ENCODE data around the gene KRTAP10-5.
A peak's percentile ranks its signal among the peaks of the same experiment; 100 is the strongest.
"Not testable (repeated sequence)": the region's sequence is repeated elsewhere in the genome, so short reads cannot be mapped to it uniquely, and the experiment has no call there.

Gene KRTAP10-5

GRCh38 chr21:44610157-44610843 is 29.9 kb upstream of the KRTAP10-5 start:
- DNase-seq = not testable (repeated sequence)

- DNase-seq = no peak
Measured at GRCh38 chr21:44609193-44609592, 28.8 kb upstream of the KRTAP10-5 start.

- no peak for DNase-seq
Measured at GRCh38 chr21:44606495-44606894, 26.1 kb upstream of the KRTAP10-5 start.

GRCh38 chr21:44603911-44604310 is 23.5 kb upstream of the KRTAP10-5 start:
- DNase-seq = no peak

- DNase-seq = no peak
Measured at GRCh38 chr21:44603109-44603875, 22.9 kb upstream of the KRTAP10-5 start.

- DNase-seq = no peak
Measured at GRCh38 chr21:44602463-44602850, 22.1 kb upstream of the KRTAP10-5 start.

- DNase-seq = no peak
Measured at GRCh38 chr21:44601596-44602462, 21.4 kb upstream of the KRTAP10-5 start.

GRCh38 chr21:44601091-44601490 is 20.7 kb upstream of the KRTAP10-5 start:
- DNase-seq = not testable (repeated sequence)

GRCh38 chr21:44600118-44600978 is 19.9 kb upstream of the KRTAP10-5 start, which contains the start of gene KRTAP10-7:
Gene KRTAP10-7, plus strand, starts transcription at chr21:44600597. Its CDS starts 25 bp downstream, at chr21:44600622.
- DNase-seq = not testable (repeated sequence)

GRCh38 chr21:44599264-44600029 is 19.0 kb upstream of the KRTAP10-5 start:
- no peak for DNase-seq

- DNase-seq = no peak
Measured at GRCh38 chr21:44598061-44598460, 17.7 kb upstream of the KRTAP10-5 start.

- DNase-seq = peak; percentile 61
Measured at GRCh38 chr21:44596068-44596725, 15.8 kb upstream of the KRTAP10-5 start.

GRCh38 chr21:44595524-44595923 is 15.1 kb upstream of the KRTAP10-5 start:
- DNase-seq = no peak

- no peak for DNase-seq
Measured at GRCh38 chr21:44594406-44594916, 14.1 kb upstream of the KRTAP10-5 start.

GRCh38 chr21:44593598-44594405 is 13.4 kb upstream of the KRTAP10-5 start:
- no peak for DNase-seq

GRCh38 chr21:44592446-44593311 is 12.3 kb upstream of the KRTAP10-5 start, which contains the start of gene KRTAP10-6:
Gene KRTAP10-6, minus strand, starts transcription at chr21:44592505. Its CDS starts 21 bp downstream, at chr21:44592484.
- DNase-seq = no peak

- not testable (repeated sequence) for DNase-seq
Measured at GRCh38 chr21:44591801-44592130, 11.4 kb upstream of the KRTAP10-5 start.

Measured in islet precursor cell (in vitro differentiated cells).